ENCODE measurements around the gene VWA1.
"Not testable (repeated sequence)": the region's sequence is repeated elsewhere in the genome, so short reads cannot be mapped to it uniquely, and the experiment has no call there.

VWA1 gene

GRCh38 chr1:1406101-1406820, 29.2 kb upstream of the VWA1 start:
- no peak for DNase-seq

GRCh38 chr1:1406821-1407635, 28.5 kb upstream of the VWA1 start, which contains the start of gene MRPL20:
Gene MRPL20 (minus strand): TSS chr1:1407293. CDS start chr1:1407217, 76 bp downstream.
- peak; percentile 90 for DNase-seq

GRCh38 chr1:1407636-1408318, 27.7 kb upstream of the VWA1 start:
- DNase-seq: no peak

GRCh38 chr1:1410238-1410637, 25.3 kb upstream of the VWA1 start:
- not testable (repeated sequence) for DNase-seq

- DNase-seq: no peak
These were observed 23.9 kb upstream of the VWA1 start for GRCh38 chr1:1411626-1412025.

GRCh38 chr1:1412311-1412902, 23.1 kb upstream of the VWA1 start:
- DNase-seq: not testable (repeated sequence)

GRCh38 chr1:1415751-1416150, 19.7 kb upstream of the VWA1 start:
- no peak for DNase-seq

GRCh38 chr1:1417396-1417795, 18.1 kb upstream of the VWA1 start:
- not testable (repeated sequence) for DNase-seq

GRCh38 chr1:1417825-1418463, 17.5 kb upstream of the VWA1 start:
- DNase-seq: not testable (repeated sequence)

DNA sequence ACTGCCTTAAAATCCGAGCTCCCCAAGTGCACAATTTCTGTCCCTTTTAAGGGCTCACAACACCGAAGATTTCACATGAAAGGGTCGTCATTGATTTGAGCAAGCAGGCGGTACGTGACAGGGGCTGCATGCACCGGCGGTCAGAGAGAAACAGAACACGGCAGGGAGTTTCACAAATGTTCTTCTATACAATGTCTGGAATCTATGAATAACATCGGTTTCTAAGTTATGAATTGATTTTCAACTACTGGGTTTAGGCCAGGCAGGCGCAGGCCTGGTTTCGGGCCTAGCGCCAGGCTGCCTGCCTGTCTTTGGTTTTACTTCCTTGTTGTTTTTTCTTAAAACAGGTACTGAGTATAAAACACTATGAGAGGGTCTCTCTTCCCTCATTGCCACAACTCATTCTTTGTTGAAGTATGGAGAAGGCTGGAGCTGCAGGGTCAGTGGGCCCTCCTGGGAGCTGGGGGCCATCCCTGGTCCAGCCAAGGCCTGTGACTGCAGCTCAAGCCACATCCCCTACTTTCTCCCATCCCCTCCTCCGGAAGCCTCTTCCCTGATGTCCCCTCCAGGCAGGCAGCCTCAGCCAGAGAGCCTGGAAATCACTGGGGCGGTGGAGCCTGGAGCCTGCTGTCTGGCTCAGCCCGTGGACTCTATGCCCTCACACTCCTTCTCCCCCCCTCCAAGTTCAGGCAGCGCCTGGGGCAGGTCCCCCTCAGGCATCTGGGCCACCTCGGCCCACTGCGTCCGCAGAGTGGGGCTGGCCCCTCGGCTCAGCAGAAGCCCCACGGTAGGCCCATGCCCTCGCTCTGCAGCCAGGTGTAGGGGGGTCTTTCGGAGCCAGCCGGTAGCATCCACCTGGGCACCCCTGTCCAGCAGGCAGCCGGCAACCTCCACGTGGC, 16.8 kb upstream of the VWA1 start:
- no peak for DNase-seq

DNA sequence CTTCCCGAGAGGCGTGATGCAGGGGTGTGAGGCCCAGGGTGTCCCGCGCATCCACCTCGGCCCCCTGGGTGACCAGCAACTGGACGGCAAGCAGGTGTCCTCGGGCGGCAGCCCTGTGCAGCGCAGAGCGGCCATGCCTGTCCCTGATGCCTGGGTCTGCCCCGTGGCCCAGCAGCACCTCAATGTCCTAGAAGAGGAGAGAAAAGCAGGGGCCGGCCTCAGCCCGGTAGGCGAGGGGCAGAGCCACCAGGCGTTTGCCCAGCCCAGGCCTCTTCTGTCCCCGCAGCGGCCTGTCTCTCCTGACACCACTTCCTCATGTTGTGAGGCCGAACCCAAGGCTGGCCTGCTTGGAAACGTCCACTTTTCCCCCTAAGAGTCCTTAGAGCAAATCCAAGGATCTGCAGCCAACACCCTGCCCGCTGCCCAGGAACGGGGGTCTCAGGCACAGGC, 16.1 kb upstream of the VWA1 start:
- DNase-seq: no peak

DNA sequence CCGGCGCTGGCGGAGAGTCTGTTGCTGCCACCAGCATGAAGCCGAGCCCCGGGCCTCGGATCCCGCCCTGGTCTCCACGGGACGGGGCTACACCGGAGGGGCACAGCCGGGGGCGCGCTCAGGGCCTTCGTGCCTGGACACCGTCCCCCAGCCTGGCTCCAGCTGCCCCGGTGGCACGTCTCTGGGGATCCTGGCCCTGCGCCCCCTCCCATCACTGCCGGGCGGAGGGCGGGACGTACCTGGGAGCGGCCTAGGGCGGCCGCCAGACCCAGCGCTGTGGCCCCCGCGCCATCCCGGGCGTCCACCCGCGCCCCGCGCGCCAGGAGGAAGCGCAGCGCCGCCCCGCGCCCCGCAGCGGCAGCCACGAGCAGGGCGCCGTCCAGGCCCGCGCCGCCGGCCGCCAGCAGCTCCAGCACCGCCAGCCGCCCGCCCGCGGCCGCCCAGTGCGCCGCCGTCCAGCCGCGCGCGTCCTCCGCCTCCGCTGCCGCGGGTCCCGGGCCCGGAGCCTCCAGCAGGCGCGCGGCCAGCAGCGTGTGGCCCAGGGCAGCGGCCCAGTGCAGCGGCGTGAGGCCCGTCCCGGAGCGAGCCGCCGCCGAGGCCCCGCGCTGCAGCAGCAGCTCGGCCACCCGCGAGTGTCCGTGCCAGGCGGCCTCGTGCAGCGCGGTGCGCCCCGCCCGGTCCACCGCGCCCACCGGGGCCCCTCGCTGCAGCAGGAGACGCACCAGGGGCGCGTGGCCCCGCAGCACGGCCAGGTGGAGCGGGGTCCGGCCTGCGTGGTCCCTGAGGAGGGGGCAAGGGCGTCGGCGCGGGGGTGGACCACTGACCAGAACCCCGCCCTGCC, 15.5 kb upstream of the VWA1 start:
- DNase-seq: no peak

DNA sequence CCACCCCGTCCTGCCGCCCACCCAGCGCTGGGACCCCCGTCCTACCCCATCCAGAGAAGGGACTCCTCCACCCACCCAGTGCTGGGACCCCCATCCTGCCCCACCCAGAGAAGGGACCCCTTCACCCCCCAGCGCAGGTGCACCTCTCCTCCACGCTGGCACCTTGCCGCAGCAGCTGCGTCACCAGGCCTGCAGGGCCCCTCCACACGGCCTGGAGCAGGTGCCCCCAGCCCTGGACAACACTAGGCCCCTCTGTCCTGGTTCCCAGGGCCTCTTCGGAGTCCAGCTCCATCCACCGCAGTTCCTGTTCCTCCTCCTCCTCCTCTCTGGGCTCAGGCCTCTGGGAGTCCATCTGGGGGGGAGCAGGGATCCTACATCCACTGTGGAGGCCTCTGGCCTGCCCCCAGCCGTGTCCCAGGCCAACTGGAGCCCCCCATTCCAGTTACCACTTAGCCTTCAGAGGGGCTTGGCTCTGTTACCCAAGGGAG, 14.8 kb upstream of the VWA1 start:
- no peak for DNase-seq

DNA sequence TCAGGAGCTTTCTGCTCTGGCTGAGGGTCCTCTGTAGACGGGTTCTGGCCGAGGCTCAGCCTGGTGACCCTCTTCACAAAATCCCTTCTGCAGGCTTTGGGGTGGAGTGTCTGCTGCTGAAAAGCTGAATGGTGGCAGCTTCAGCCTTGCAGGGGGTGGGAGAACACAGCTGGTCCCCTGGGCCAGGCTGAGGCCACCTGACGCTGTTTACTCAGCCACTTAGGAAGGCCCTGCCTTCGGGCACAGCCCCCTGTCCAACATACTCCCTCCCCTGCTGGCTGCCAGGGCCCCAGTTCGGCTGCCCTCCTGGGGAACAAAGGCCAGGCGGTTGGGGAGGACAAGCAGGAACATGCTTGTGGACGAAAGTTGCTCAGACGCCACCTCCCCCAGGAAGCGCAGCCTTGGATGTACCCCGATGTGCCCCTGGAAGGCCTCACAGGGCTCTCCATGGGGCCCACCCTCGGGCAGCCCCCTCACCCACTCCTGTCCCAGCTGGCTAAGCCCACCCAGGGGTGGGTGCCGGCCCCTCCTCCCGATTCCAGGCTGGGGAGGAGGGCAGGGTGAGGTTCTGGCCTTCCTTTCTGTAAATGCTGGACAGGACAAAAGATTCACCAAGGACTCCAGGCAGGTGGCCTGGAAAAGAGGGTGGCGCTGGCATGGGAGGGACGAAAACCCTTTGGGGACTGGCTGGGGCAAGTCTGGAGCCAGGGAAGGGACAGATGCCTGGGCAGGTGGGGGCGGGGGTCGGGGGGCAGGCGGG, 14.2 kb upstream of the VWA1 start, which contains the start of gene ANKRD65:
ANKRD65 (minus strand) TSS at position 130 of the 760 bp plus-strand sequence. CDS start 271 bp downstream, outside the sequence.
- DNase-seq: peak; percentile 98

GRCh38 chr1:1421907-1422464, 13.5 kb upstream of the VWA1 start:
- no peak for DNase-seq

DNA sequence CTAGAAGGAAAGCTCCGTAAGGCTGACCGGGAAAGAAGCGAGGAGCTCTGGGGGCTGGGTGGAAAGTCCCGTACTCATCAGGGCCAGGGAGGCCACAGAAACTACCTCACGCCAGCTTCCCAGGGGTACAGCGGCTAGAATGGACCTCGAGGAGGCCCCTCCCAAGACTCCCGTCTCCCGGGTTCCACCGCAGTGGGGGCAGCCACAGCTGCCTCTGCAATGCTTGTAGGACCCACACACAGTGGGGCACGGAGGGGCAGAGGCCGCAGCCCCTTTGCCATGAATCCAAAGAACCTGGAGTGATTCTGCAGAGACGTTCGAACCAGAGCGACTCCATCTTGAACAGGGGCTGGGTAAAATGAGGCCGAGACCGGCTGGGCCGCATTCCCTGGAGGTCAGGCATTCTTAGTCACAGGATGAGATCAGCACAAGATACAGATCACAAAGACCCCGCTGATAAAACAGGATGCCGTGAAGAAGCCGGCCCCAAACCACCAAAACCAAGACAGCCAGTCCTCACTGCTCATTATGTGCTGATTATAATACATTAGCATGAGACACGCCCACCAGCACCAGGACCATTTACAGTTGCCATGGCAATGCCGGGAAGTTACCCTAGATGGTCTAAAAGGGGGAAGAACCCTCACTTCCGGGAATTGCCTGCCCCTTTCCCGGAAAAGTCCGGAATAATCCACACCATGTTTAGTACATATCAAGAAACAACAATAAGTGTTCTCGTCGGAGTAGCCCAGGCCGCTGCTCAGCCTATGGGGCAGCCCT, 12.8 kb upstream of the VWA1 start:
- no peak for DNase-seq

GRCh38 chr1:1423245-1423597, 12.3 kb upstream of the VWA1 start:
- no peak for DNase-seq

GRCh38 chr1:1424707-1425106, 10.8 kb upstream of the VWA1 start:
- DNase-seq: no peak

All from DMS153 (cell line).